HG02642 (cell line): Measurements from ENCODE around the gene TMEM244.
"Not testable (repeated sequence)": the region's sequence is repeated elsewhere in the genome, so short reads cannot be mapped to it uniquely, and the experiment has no call there.

ENCODE experiments used
- ATAC-seq: cut with Tn5 transposase; IDR thresholded peaks from one replicate; pipeline ENCODE4 v1.9.1; 2021; ENCODE audit warnings: mild to moderate bottlenecking; ENCODE audit not compliant: unreplicated experiment, poor library complexity

TMEM244 gene

DNA sequence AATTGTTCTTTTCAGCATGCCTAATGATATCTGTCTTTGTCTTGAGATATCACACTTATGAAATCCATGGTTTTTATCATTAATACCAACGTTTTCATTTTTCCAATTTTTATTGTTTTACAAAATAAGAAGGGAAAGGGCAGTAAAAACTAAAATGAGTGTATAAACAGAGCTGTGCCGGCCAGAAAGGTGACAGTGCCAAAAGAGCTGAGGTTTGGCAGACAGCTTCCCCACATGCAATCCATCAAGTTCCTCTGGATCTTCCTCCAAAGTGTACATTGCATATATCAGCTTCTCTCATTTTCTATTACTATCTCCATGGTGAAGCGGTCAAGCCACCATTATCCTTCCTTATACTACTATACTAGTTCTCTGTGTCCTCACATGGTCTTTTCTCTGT lies 10.1 kb upstream of the TMEM244 start:
- ATAC-seq: no peak

DNA sequence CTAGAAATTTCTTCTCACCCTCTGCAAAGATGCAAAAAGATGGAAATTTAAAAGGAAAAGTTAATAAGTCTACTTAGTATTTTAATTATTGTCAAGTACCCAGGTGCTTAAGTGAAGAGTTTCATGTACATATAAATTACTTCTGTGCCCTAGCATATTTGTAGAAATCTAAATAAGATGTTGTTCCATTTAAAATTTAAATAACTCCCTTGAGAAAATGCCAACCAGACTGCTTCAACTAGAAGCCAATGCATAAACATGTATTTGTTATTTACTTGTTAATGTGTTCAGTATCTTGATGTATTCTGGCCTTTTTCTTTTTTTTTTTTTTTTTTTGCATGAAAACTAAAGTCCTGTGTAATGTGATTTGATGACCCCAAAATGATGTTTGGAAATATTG lies 6.3 kb upstream of the TMEM244 start:
- ATAC-seq: no peak

GRCh38 chr6:129866688-129867087 lies 5.6 kb upstream of the TMEM244 start:
- ATAC-seq: no peak

- ATAC-seq: no peak
These were observed 5.1 kb upstream of the TMEM244 start for GRCh38 chr6:129866256-129866655.

GRCh38 chr6:129865013-129865412 lies 3.9 kb upstream of the TMEM244 start:
- ATAC-seq: no peak

- no peak for ATAC-seq
These were observed 2.5 kb upstream of the TMEM244 start for GRCh38 chr6:129863664-129864063.

DNA sequence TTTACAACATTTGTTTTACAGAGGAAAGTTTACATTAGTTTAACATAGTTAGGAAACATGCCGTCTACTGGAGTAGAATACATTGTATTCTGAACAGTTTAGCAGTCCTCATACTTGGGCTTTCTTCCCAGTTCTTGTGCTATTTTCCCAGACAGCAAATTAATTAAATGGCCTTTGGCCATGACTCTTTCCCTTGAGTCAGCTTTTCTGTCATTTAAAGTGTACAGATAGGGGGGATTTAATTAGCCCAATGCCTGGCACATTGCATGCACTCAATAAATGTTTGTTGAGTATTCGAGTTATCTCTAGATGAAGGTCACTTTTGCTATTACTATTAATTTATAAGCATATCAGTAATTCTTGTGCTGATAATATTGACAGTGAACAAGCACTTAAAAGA lies 1.6 kb downstream of the TMEM244 start:
- ATAC-seq: no peak

DNA sequence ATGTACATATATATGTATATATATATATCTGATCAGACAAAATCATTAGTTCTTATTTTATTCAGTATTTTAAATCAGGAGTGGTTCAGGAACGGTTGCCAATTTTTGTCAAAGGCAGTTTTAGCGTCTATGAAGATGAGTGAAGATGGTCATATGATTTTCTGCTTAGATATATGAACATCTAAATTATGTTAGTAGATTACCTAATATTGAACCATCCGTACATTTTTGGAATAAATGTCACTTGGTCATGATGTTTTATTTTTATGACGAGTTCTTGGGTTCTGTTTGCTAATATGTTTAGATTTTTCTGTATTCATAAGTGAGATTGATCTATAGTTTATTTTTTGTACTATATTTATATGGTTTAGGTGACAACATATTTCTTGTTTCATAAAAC lies 3.3 kb downstream of the TMEM244 start:
- ATAC-seq: no peak

- ATAC-seq: no peak
These were observed 7.0 kb downstream of the TMEM244 start for GRCh38 chr6:129853996-129854711.

GRCh38 chr6:129852257-129852858 lies 8.8 kb downstream of the TMEM244 start:
- no peak for ATAC-seq

GRCh38 chr6:129849456-129849855 lies 11.7 kb downstream of the TMEM244 start:
- ATAC-seq: no peak

DNA sequence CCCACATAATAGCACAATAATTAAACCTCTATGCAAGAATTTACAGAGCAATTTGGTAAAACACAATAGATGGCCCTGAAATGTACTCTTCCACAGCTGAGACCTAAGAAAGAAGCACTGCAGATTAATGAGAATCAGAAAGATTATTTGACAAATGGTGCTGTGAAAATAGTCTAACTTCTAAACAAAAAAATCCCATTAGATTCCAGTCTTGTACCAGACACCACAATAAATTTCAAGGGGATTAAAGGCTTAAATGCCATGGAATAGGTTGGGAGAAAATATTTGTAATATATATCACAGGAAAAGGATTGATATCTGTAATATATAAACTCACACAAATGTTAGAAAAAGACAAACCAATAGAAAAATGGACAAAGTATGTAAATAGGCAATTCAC lies 14.4 kb downstream of the TMEM244 start:
- ATAC-seq: no peak

- ATAC-seq: no peak
These were observed 15.4 kb downstream of the TMEM244 start for GRCh38 chr6:129845696-129846095.

- no peak for ATAC-seq
These were observed 16.8 kb downstream of the TMEM244 start for GRCh38 chr6:129844118-129844891.

GRCh38 chr6:129843573-129843972 lies 17.5 kb downstream of the TMEM244 start:
- no peak for ATAC-seq

DNA sequence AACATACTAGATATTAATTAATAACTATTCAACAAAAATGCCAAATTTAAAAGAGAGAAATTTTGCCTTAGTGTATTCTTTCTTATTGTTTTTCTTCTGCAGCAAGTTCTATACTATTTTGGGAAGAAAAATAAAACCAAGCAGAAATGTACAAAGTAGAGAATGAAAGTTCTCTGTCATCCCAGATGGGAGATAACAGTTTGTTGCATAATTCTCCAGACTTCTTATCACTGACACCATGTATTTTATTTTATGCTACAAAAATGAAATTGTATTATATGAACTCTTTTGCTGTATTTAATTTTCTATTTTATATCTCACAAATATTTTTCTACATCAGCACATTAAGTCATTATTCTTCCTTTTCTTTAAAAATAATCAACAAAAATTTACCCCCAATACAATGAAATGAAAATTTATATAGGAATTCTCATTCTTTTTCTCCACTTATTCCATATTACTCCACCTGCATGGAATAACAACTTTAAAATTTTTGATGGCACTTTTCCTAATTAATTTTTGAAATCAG lies 18.2 kb downstream of the TMEM244 start:
- no peak for ATAC-seq

GRCh38 chr6:129842137-129842536 lies 19.0 kb downstream of the TMEM244 start:
- ATAC-seq: no peak

DNA sequence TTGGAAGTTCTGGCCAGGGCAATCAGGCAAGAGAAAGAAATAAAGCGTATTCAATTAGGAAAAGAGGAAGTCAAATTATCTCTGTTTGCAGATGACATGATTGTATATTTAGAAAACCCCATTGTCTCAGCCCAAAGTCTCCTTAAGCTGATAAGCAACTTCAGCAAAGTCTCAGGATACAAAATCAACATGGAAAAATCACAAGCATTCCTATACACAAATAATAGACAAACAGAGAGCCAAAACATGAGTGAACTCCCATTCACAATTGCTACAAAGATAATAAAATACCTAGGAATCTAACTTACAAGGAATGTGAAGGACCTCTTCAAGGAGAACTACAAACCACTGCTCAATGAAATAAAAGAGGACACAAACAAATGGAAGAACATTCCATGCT lies 21.6 kb downstream of the TMEM244 start:
- ATAC-seq: not testable (repeated sequence)

DNA sequence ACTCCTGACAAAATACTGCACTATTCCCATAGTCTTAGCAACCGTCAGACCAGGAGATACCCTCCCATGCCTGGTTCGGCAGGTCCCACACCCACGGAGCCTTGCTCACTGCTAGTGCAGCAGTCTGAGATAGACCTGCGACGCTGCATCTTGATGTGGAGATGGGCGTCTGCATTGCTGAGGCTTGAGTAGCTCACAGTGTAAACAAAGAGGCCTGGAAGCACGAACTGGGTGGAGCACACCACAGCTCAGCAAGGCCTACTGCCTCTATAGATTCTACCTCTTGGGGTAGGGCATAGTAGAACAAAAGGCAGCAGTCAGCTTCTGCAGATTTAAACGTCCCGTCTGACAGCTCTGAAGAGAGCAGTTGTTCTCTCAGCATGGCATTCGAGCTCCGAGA lies 25.4 kb downstream of the TMEM244 start:
- no peak for ATAC-seq

DNA sequence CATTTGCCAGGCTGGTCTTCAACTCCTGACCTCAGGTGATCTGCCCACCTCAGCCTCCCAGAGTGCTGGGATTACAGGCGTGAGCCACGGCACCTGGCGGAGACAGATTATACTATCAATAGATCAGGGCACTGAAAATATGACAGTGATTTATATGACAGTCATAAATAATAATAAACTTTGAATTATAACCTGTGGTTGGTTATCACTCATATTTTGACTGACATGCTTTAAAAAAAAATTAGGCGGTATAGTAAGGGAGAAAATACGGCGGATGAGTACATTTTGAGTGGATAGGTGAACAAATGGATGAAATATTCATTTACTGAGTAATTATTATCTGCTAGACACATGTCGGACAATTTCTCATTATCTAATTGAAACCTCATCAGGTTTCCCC lies 28.8 kb downstream of the TMEM244 start:
- no peak for ATAC-seq

- ATAC-seq: no peak
These were observed 32.9 kb downstream of the TMEM244 start for GRCh38 chr6:129828229-129828628.
